Endothelial cell of umbilical vein (primary cell): Measurements from ENCODE around the gene EHF. TPM values are rescaled to one million over a fixed set of nuclear protein-coding genes. Genes with fewer than 3 reads are reported as not detected.

Experiments
- BruUV-seq: library from RNA; stranded (reverse); fragments of 400-500 nt; replicated peaks from 2 replicates; lab custom pipeline; 2021; lab: Mats Ljungman, UMichigan
- CTCF ChIA-PET: fragments of 300-600, 350-600 bp; sonication (Branson Sonifier 250); formaldehyde crosslinking; loops from one replicate; lab custom pipeline; 2021; ENCODE audit warnings: antibody characterized with exemption, inconsistent platforms; lab: Charles Lee
- POLR2A ChIA-PET: fragments of 300-600, 350-600 bp; sonication (Branson Sonifier 250); formaldehyde crosslinking; loops from one replicate; lab custom pipeline; 2021; ENCODE audit warnings: antibody characterized with exemption, inconsistent platforms; lab: Charles Lee
- DNase-seq: peaks from one replicate; pipeline ENCODE4 v3.0.0-alpha.2; 2011; ENCODE audit warnings: low read depth, low spot score
- FAIRE-seq: peaks from 2 replicates; lab custom pipeline; 2011; peaks lifted over from hg19 to GRCh38; lab: Jason Lieb, UNC
- H2AFZ ChIP-seq: 2 replicates; pipeline ENCODE4 v1.6.0; 2012; ENCODE audit warnings: low read depth, low read length, control low read depth, inconsistent platforms
- H3K27ac ChIP-seq: 2 replicates; pipeline ENCODE4 v1.5.1; 2011; ENCODE audit warnings: low read depth, mild to moderate bottlenecking, control low read depth, low read length, moderate library complexity; ENCODE audit not compliant: insufficient read depth
- H3K27me3 ChIP-seq, 2 experiments: 2 replicates each; pipeline versions ENCODE4 v1.6.0 to v1.6.1; 2011; ENCODE audit warnings: low read length in 2 of 2, mixed read lengths in 1 of 2; ENCODE audit not compliant: control insufficient read depth in 2 of 2, insufficient read depth in 2 of 2
- H3K36me3 ChIP-seq, 2 experiments: 2 replicates in 1 of 2; 3 replicates in 1 of 2; pipeline ENCODE4 v1.5.1; 2011; ENCODE audit warnings: low read length in 2 of 2, mild to moderate bottlenecking in 1 of 2, moderate library complexity in 1 of 2; ENCODE audit not compliant: control insufficient read depth in 2 of 2, insufficient read depth in 2 of 2; ENCODE audit errors: extremely low read depth in 1 of 2
- H3K4me1 ChIP-seq: 3 replicates; pipeline ENCODE4 v1.5.1; 2011; ENCODE audit warnings: mild to moderate bottlenecking, low read length; ENCODE audit not compliant: control insufficient read depth, insufficient read depth; ENCODE audit errors: extremely low read depth
- H3K4me2 ChIP-seq: 2 replicates; pipeline ENCODE4 v1.6.1; 2011; ENCODE audit warnings: low read length, control low read depth, mixed read lengths; ENCODE audit not compliant: insufficient read depth
- H3K4me3 ChIP-seq, 3 experiments: fragments of 200-600 bp in 1 of 3; sonication (generic), shearing (Covaris generic) in 1 of 3; replicated peaks in 1 of 3; 2 replicates each; pipeline ENCODE4 v1.5.1; 2011 to 2016; ENCODE audit warnings: control low read depth in 3 of 3, low read length in 3 of 3, mild to moderate bottlenecking in 2 of 3, inconsistent platforms in 1 of 3, low read depth in 1 of 3, moderate library complexity in 1 of 3; ENCODE audit not compliant: insufficient read depth in 1 of 3
- H3K79me2 ChIP-seq: 2 replicates; pipeline ENCODE4 v1.6.0; 2012; ENCODE audit warnings: low read length, inconsistent platforms; ENCODE audit not compliant: control insufficient read depth, insufficient read depth
- H3K9ac ChIP-seq: replicated peaks from 2 replicates; pipeline ENCODE3; 2011; ENCODE audit warnings: low read length, control low read depth; ENCODE audit not compliant: insufficient read depth; ENCODE audit errors: extremely low read depth
- H3K9me1 ChIP-seq: replicated peaks from 3 replicates; pipeline ENCODE4 v1.6.0; 2011; ENCODE audit warnings: mild to moderate bottlenecking, low read length; ENCODE audit not compliant: control insufficient read depth, insufficient read depth; ENCODE audit errors: extremely low read depth
- H3K9me3 ChIP-seq: replicated peaks from 2 replicates; pipeline ENCODE4 v1.5.1; 2012; ENCODE audit warnings: low read length, inconsistent platforms; ENCODE audit not compliant: control insufficient read depth, insufficient read depth
- H4K20me1 ChIP-seq: replicated peaks from 2 replicates; pipeline ENCODE3; 2011; ENCODE audit warnings: mild to moderate bottlenecking, low read length; ENCODE audit not compliant: control insufficient read depth, insufficient read depth; ENCODE audit errors: extremely low read depth
- CTCF ChIP-seq, 2 donors: IDR thresholded peaks; 1 replicate in 1 of 2; 2 replicates in 1 of 2; pipeline ENCODE4 v1.5.1; 2011; ENCODE audit warnings: low read length in 2 of 2, mild to moderate bottlenecking in 2 of 2, moderate library complexity in 2 of 2, control low read depth in 1 of 2, inconsistent platforms in 1 of 2, low read depth in 1 of 2; ENCODE audit not compliant: insufficient read depth in 1 of 2; ENCODE audit errors: extremely low read depth in 1 of 2
- EZH2 ChIP-seq: IDR thresholded peaks from 2 replicates; pipeline ENCODE4 v1.6.1; 2012; ENCODE audit warnings: borderline replicate concordance, low read depth, mild to moderate bottlenecking, moderate library complexity, low read length, inconsistent platforms; ENCODE audit not compliant: severe bottlenecking
- FOS ChIP-seq: IDR thresholded peaks from 2 replicates; pipeline ENCODE4 v1.6.1; 2011; ENCODE audit warnings: mild to moderate bottlenecking, low read length, moderate library complexity, borderline replicate concordance; ENCODE audit not compliant: insufficient read depth
- GATA2 ChIP-seq: IDR thresholded peaks from 2 replicates; pipeline ENCODE4 v1.7.0; 2011; ENCODE audit warnings: low read depth, mild to moderate bottlenecking, moderate library complexity, mixed read lengths, low read length; ENCODE audit not compliant: insufficient read length, insufficient read depth
- MAX ChIP-seq: IDR thresholded peaks from 2 replicates; pipeline ENCODE4 v1.6.1; 2011; ENCODE audit not compliant: insufficient read depth, insufficient read length
- MYC ChIP-seq: IDR thresholded peaks from one replicate; pipeline ENCODE4 v1.6.1; 2011; ENCODE audit warnings: mild to moderate bottlenecking, low read depth, low read length
- POLR2A ChIP-seq: IDR thresholded peaks from 2 replicates; pipeline ENCODE4 v1.6.1; 2012; ENCODE audit warnings: low read depth, mild to moderate bottlenecking, control low read depth, low read length
- POLR2AphosphoS5 ChIP-seq: IDR thresholded peaks from 2 replicates; pipeline ENCODE4 v1.6.1; 2012; ENCODE audit warnings: low read depth, mild to moderate bottlenecking, control low read depth, low read length, moderate library complexity; ENCODE audit not compliant: insufficient read depth
- dilution Hi-C: fragments of 300-500 bp; cut with MboI; formaldehyde crosslinking; loops from one replicate; pipeline ENCODE4 v1.15.0; 2019; ENCODE audit warnings: low sequenced_read_pairs; ENCODE audit not compliant: extremely low pct_ligation_motif_present
- intact Hi-C: fragments of 100-400 bp; cut with micrococcal nuclease; formaldehyde crosslinking; loops from one replicate; pipeline ENCODE4 v1.10.0; 2022
- polyA plus RNA-seq, 4 experiments: library from polyadenylated mRNA; depleted of rRNA in 3 of 4; stranded (reverse) in 3 of 4; unstranded in 1 of 4; fragments of >200 nt; gene quantifications; 2 replicates each; pipeline versions ENCODE4 v1.2.1 to v1.2.3, GENCODE V29; 2011 to 2012; ENCODE audit warnings: missing spikeins in 1 of 4
- total RNA-seq: library from RNA; stranded (reverse); gene quantifications from 2 replicates; pipeline ENCODE4 v1.2.3, GENCODE V29; 2021

The EHF gene
- total and polyA plus RNA-seq, 2 donors (not counting 3 experiments of a cell fraction or from before 2014, with no cell fraction given), result not detected

GRCh38 chr11:34600339-34601084 is 20.4 kb upstream of the EHF start:
- no peaks in the 10 kb centered on the region for H3K9me3 ChIP-seq
- no peak for TF ChIP-seq EZH2
- no peak for TF ChIP-seq POLR2A
- TF ChIP-seq MYC, result no peak
- no peak for TF ChIP-seq POLR2AphosphoS5
- no peak for TF ChIP-seq CTCF (IDR thresholded peaks at IDR 0.05; ENCODE audit: extremely low read depth in 1 of 2, insufficient read depth in 1 of 2, low read depth in 1 of 2, low read length in 2 of 2)
- no peak for TF ChIP-seq MAX
- TF ChIP-seq GATA2, result no peak
- TF ChIP-seq FOS, result no peak
- FAIRE-seq (peak; percentile 52), DNase-seq (no peak)
- CTCF ChIA-PET, result interaction anchor here (0.6 to 1.3 kb wide), 4 partner anchors 14 to 190 kb away, joined by 3 to 6 read pairs (median 4); no protein-coding TSS in a partner anchor
- intact Hi-C loops, result no loop called here
- no peaks in the 10 kb centered on the region for H3K36me3 ChIP-seq
- no peak overlapping the region for H2AFZ ChIP-seq
- POLR2A ChIA-PET, result no interaction called here
- peaks cover 16% of the 10 kb centered on the region for H3K4me1 ChIP-seq
- no peak overlapping the region for H3K27ac ChIP-seq
- no TSS peak for BruUV-seq
- H3K4me3 ChIP-seq, result no peak overlapping the region
- H3K4me2 ChIP-seq, result no peak overlapping the region
- H4K20me1 ChIP-seq, result no peaks in the 10 kb centered on the region
- dilution Hi-C loops, result no loop called here
- H3K27me3 ChIP-seq, result no peaks in the 10 kb centered on the region
- no peak overlapping the region for H3K9ac ChIP-seq
- no peaks in the 10 kb centered on the region for H3K79me2 ChIP-seq
- no peaks in the 10 kb centered on the region for H3K9me1 ChIP-seq
